Endodermal cell (in vitro differentiated cells): ENCODE measurements around the gene MBP. TPM values are rescaled to one million over a fixed set of nuclear protein-coding genes. Genes with fewer than 3 reads are reported as not detected.
A peak's percentile ranks its signal among the peaks of the same experiment; 100 is the strongest.

Source experiments
- DNase-seq: peaks from one replicate; pipeline ENCODE4 v3.0.0-alpha.2; 2017
- H3K27ac ChIP-seq: 2 replicates; pipeline ENCODE4 v1.5.1; 2013; ENCODE audit warnings: mild to moderate bottlenecking, low read depth, low read length, moderate library complexity
- H3K27me3 ChIP-seq: 2 replicates; pipeline ENCODE4 v1.6.1; 2013; ENCODE audit warnings: mild to moderate bottlenecking, low read length, moderate library complexity; ENCODE audit not compliant: insufficient read depth, control insufficient read depth, poor library complexity, severe bottlenecking
- H3K36me3 ChIP-seq: 2 replicates; pipeline ENCODE4 v1.7.0; 2013; ENCODE audit warnings: mild to moderate bottlenecking, low read length, moderate library complexity; ENCODE audit not compliant: control insufficient read depth, insufficient read depth
- H3K4me1 ChIP-seq: one replicate; pipeline ENCODE4 v1.7.0; 2013; ENCODE audit warnings: low read length; ENCODE audit not compliant: control insufficient read depth, insufficient read depth
- H3K4me3 ChIP-seq: 2 replicates; pipeline ENCODE4 v1.5.1; 2013; ENCODE audit warnings: mild to moderate bottlenecking, low read length, moderate library complexity
- H3K9ac ChIP-seq: 2 replicates; pipeline ENCODE4 v1.6.1; 2013; ENCODE audit warnings: mild to moderate bottlenecking, low read length, moderate library complexity; ENCODE audit not compliant: poor library complexity, severe bottlenecking; ENCODE audit errors: extremely low read depth
- H3K9me3 ChIP-seq: 2 replicates; pipeline ENCODE4 v1.6.1; 2013; ENCODE audit warnings: mild to moderate bottlenecking, low read length, moderate library complexity; ENCODE audit not compliant: control insufficient read depth
- H3K27ac Mint-ChIP-seq: 2 replicates; pipeline ENCODE4 v1.8.0; 2020; ENCODE audit warnings: mixed read lengths
- H3K27me3 Mint-ChIP-seq: 2 replicates; pipeline ENCODE4 v1.8.0; 2021; ENCODE audit warnings: mild to moderate bottlenecking, mixed read lengths; ENCODE audit not compliant: insufficient read depth
- H3K36me3 Mint-ChIP-seq: 2 replicates; pipeline ENCODE4 v1.8.0; 2020; ENCODE audit warnings: low read depth, mixed read lengths
- H3K4me1 Mint-ChIP-seq: 2 replicates; pipeline ENCODE4 v1.8.0; 2020; ENCODE audit warnings: mixed read lengths
- H3K4me3 Mint-ChIP-seq: 2 replicates; pipeline ENCODE4 v1.8.0; 2020; ENCODE audit warnings: mild to moderate bottlenecking, moderate library complexity, mixed read lengths
- H3K9me3 Mint-ChIP-seq: 2 replicates; pipeline ENCODE4 v1.8.0; 2020; ENCODE audit warnings: mild to moderate bottlenecking, mixed read lengths
- WGBS, 2 experiments: methylation state at CpG; one replicate each; pipeline versions ENCODE4 v1.1.5 to v1.1.7; 2013; ENCODE audit warnings: missing lambda C conversion rate in 2 of 2, mixed read lengths in 1 of 2; ENCODE audit not compliant: insufficient coverage in 1 of 2, insufficient read length in 1 of 2; 5-methylcytosine and 5-hydroxymethylcytosine counted together
- total RNA-seq, 2 donors: library from RNA; stranded (reverse); fragmentation: NEBNext Ultra II Directional in 1 of 2; extraction: Animal tissue kit (Norgen Biotek cat#: 25700) in 1 of 2; gene quantifications; 2 replicates in 1 of 2; 3 replicates in 1 of 2; pipeline ENCODE4 v1.2.1, GENCODE V29; 2021
- TF ChIP-seq, protein P1 (sequence below): fragments of 200-600 bp; sonication (generic); conservative IDR thresholded peaks from 2 replicates; pipeline ENCODE4 v1.5.0; 2021; ENCODE audit warnings: antibody characterized with exemption, mild to moderate bottlenecking

MBP gene
- total RNA-seq, 2 donors from 2014 or later: 16.3 to 19.0 TPM

DNA sequence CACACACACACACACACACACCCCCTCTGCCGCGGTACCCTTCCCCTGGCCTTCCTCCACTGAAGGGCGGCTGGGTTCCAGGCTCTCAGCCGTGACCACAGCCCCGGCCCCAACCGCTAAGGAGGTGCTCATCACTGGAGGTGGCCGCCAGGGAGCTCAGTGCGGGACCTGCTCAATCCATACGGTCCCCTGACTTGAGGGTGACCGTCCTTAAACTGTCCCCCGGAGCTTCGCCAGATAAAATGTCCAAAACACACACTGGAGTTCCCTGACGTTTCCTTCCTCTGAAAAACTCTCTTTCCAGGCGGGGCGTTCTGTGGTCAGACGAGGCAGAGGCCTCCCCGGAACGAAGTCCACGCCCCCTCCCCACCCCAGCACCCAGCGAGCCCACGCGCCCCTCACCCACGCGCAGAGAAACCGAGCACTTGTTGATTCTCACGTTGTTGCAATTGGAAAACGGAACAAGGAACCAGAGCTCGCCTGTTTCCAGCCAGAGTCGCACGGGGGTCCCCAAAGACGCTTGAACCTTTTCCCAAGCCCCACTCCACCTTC lies 1.4 kb downstream of the MBP start:
- peak overlapping the region; percentile 20 for H3K9ac ChIP-seq
- TF ChIP-seq, protein P1, sequence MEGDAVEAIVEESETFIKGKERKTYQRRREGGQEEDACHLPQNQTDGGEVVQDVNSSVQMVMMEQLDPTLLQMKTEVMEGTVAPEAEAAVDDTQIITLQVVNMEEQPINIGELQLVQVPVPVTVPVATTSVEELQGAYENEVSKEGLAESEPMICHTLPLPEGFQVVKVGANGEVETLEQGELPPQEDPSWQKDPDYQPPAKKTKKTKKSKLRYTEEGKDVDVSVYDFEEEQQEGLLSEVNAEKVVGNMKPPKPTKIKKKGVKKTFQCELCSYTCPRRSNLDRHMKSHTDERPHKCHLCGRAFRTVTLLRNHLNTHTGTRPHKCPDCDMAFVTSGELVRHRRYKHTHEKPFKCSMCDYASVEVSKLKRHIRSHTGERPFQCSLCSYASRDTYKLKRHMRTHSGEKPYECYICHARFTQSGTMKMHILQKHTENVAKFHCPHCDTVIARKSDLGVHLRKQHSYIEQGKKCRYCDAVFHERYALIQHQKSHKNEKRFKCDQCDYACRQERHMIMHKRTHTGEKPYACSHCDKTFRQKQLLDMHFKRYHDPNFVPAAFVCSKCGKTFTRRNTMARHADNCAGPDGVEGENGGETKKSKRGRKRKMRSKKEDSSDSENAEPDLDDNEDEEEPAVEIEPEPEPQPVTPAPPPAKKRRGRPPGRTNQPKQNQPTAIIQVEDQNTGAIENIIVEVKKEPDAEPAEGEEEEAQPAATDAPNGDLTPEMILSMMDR: no peak
- Mint-ChIP-seq H3K36me3 (peaks cover 2% of the 10 kb centered on the region), H3K4me1 (peaks cover 18% of the 10 kb centered on the region), H3K4me3 (peak overlapping the region; percentile 74), H3K27ac (no peak overlapping the region), H3K27me3 (peaks cover 38% of the 10 kb centered on the region), H3K9me3 (no peaks in the 10 kb centered on the region)
- no peaks in the 10 kb centered on the region for H3K36me3 ChIP-seq
- H3K9me3 ChIP-seq: no peaks in the 10 kb centered on the region
- WGBS, 2 experiments: 27 to 31% methylated on average over 11 to 31 of the region's 31 CpGs
- no peaks in the 10 kb centered on the region for H3K4me1 ChIP-seq
- H3K4me3 ChIP-seq: peak overlapping the region; percentile 79
- no peak overlapping the region for H3K27ac ChIP-seq
- peaks cover 44% of the 10 kb centered on the region for H3K27me3 ChIP-seq
- no peak for DNase-seq

DNA sequence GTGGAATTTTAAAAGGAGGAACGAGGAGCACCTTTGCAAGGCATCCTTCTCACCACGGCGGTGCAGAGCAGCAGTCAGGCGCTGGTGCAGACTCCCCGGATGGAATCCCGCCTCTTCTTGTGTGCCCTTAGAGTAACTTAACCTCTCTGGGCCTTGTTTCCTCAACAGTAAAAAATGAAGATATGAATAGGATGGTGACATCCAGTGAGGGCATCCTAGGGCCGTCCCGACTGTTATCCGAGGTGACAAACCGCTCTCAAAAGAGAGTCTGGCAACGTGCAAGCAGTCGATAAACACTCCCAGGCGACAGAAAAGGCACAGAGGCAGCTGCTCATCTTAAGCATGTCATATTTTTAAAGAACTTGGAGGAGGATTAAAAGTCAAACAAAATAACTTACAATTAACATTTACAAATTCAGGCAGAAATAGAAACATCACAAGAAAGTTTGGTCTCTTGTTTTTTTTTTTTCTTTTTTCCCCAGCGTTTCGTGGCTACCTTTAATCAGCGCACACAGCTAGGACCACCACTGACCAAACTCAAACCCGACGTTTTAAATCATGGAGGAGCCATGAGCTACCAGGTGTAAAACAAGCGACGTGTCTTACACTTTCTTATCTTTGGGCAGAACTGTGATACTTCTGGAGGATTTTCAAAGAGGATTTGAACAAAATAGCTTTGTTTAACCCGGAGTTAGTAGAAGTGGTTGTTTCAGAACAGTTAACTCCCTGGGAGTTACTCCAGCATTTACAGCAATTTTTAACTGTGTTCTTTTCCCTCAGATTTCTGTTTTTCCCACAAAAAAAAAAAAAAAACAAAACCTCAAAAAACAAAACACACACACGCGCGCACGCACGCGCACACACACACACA lies 2.1 kb downstream of the MBP start:
- no peak overlapping the region for H3K27ac Mint-ChIP-seq

DNA sequence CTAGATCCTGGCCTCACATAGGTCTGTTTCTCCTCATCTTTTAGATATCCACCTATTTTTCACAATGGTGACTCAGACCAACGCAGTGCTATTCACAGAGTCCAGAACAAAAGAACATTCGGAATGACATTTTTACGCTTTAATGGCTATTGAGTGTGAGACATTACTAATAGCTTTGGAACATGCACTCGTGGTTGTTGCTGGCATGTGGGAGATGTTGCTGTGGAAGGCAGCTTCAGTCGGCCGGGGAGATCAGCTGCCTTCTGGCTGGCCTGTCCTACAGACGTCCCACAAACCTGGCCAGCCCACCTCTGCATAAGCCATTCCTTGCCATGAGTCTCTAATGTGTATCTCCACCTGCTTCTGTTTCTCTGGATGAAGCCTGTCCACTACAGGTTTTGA lies 3.4 kb downstream of the MBP start:
- peaks cover 30% of the 10 kb centered on the region for H3K27me3 ChIP-seq

More for the DNA sequence above, 2.1 kb downstream of the MBP start:
- Histone ChIP-seq H3K36me3 (no peaks in the 10 kb centered on the region), H3K27me3 (peaks cover 43% of the 10 kb centered on the region), H3K9ac (no peak overlapping the region), H3K9me3 (no peaks in the 10 kb centered on the region), H3K4me3 (peak overlapping the region; percentile 39), H3K4me1 (no peaks in the 10 kb centered on the region), H3K27ac (no peak overlapping the region)
- Mint-ChIP-seq H3K36me3 (peaks cover 2% of the 10 kb centered on the region), H3K27me3 (peaks cover 33% of the 10 kb centered on the region), H3K4me3 (peak overlapping the region; percentile 74), H3K4me1 (peaks cover 18% of the 10 kb centered on the region), H3K9me3 (no peaks in the 10 kb centered on the region)
- DNase-seq: no peak
- TF ChIP-seq, protein P1: no peak
- 83 to 92% methylated on average over 14 to 27 of the region's 27 CpGs for WGBS, 2 experiments

More for the DNA sequence above, 3.4 kb downstream of the MBP start:
- no peak overlapping the region for H3K4me3 Mint-ChIP-seq
- H3K27me3 Mint-ChIP-seq: peaks cover 21% of the 10 kb centered on the region
- peaks cover 2% of the 10 kb centered on the region for H3K36me3 Mint-ChIP-seq
- no peak for DNase-seq
- no peak overlapping the region for H3K27ac Mint-ChIP-seq
- TF ChIP-seq, protein P1: no peak
- peaks cover 26% of the 10 kb centered on the region for H3K4me1 Mint-ChIP-seq
- H3K9ac ChIP-seq: no peak overlapping the region
- no peaks in the 10 kb centered on the region for H3K9me3 Mint-ChIP-seq
- no peaks in the 10 kb centered on the region for H3K36me3 ChIP-seq
- H3K4me1 ChIP-seq: no peaks in the 10 kb centered on the region
- H3K4me3 ChIP-seq: no peak overlapping the region
- no peaks in the 10 kb centered on the region for H3K9me3 ChIP-seq
- WGBS, 2 experiments: 71 to 86% methylated on average over 5 to 7 of the region's 7 CpGs
- no peak overlapping the region for H3K27ac ChIP-seq
